Osteocyte (in vitro differentiated cells): Measurements from ENCODE around the gene BTBD16. TPM values are rescaled to one million over a fixed set of nuclear protein-coding genes. Genes with fewer than 3 reads are reported as not detected.

Source experiments
- DNase-seq: peaks from one replicate; pipeline ENCODE4 v3.0.0; 2021; ENCODE audit warnings: mixed read lengths; ENCODE audit not compliant: unreplicated experiment; ENCODE audit errors: extremely low spot score
- H3K27ac Mint-ChIP-seq: one replicate; pipeline ENCODE4 v1.8.0; 2021; ENCODE audit warnings: mild to moderate bottlenecking, mixed read lengths; ENCODE audit not compliant: unreplicated experiment
- H3K27me3 Mint-ChIP-seq: one replicate; pipeline ENCODE4 v1.8.0; 2021; ENCODE audit warnings: mixed read lengths; ENCODE audit not compliant: unreplicated experiment
- H3K36me3 Mint-ChIP-seq: one replicate; pipeline ENCODE4 v1.8.0; 2021; ENCODE audit warnings: mixed read lengths; ENCODE audit not compliant: unreplicated experiment
- H3K4me1 Mint-ChIP-seq: one replicate; pipeline ENCODE4 v1.8.0; 2021; ENCODE audit warnings: mixed read lengths; ENCODE audit not compliant: unreplicated experiment
- H3K4me3 Mint-ChIP-seq: one replicate; pipeline ENCODE4 v1.8.0; 2021; ENCODE audit warnings: mild to moderate bottlenecking, moderate library complexity, mixed read lengths; ENCODE audit not compliant: unreplicated experiment
- H3K9me3 Mint-ChIP-seq: one replicate; pipeline ENCODE4 v1.8.0; 2021; ENCODE audit warnings: mixed read lengths; ENCODE audit not compliant: unreplicated experiment
- CTCF ChIP-seq: fragments of 200-600 bp; sonication (generic); IDR thresholded peaks from 2 replicates; pipeline ENCODE4 v1.5.0; 2021; ENCODE audit warnings: antibody characterized with exemption, mild to moderate bottlenecking, moderate library complexity
- total RNA-seq: library from RNA; stranded (reverse); gene quantifications from 2 replicates; pipeline ENCODE4 v1.2.1, GENCODE V29; 2021

Gene BTBD16
- total RNA-seq, 1 donor from 2014 or later, result not detected

DNA sequence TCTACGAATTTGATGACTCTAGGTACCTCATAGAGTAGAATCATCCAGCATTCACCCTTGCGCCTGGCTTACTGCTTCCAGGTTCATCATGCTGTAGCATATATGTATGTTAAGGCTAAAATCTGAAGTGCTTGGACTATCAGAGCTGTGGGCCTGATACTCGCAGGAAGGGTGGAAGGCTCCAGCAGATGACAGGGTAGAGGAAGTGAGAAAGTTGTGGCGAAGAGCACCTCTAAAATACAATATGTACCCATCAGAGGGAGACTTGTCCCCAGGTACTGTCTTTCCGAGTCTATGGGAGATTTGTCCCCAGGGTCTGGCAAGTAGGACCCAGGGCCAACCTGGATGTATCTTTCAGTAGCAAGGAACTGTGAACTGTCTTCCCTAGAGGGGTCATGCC is 55.3 kb downstream of the BTBD16 start:
- no peak for TF ChIP-seq CTCF
- H3K36me3 Mint-ChIP-seq, result no peaks in the 10 kb centered on the region
- H3K9me3 Mint-ChIP-seq, result peaks cover 7% of the 10 kb centered on the region
- peaks cover 32% of the 10 kb centered on the region for H3K4me1 Mint-ChIP-seq
- H3K27ac Mint-ChIP-seq, result no peak overlapping the region
- no peaks in the 10 kb centered on the region for H3K27me3 Mint-ChIP-seq
- peak; percentile 30 for DNase-seq
- H3K4me3 Mint-ChIP-seq, result no peak overlapping the region

- Mint-ChIP-seq H3K4me1 (peaks cover 36% of the 10 kb centered on the region), H3K36me3 (no peaks in the 10 kb centered on the region), H3K9me3 (peaks cover 4% of the 10 kb centered on the region), H3K4me3 (no peak overlapping the region), H3K27ac (no peak overlapping the region), H3K27me3 (no peaks in the 10 kb centered on the region)
- no peak for TF ChIP-seq CTCF
- peak; percentile 36 for DNase-seq
These were observed 55.7 kb downstream of the BTBD16 start for GRCh38 chr10:122326806-122327205.

GRCh38 chr10:122327237-122328206 is 56.4 kb downstream of the BTBD16 start:
- peak; percentile 80 for DNase-seq
- Mint-ChIP-seq H3K4me1 (peaks cover 40% of the 10 kb centered on the region), H3K27me3 (no peaks in the 10 kb centered on the region), H3K27ac (no peak overlapping the region), H3K36me3 (no peaks in the 10 kb centered on the region), H3K9me3 (peaks cover 4% of the 10 kb centered on the region), H3K4me3 (no peak overlapping the region)
- no peak for TF ChIP-seq CTCF

GRCh38 chr10:122328676-122329075 is 57.6 kb downstream of the BTBD16 start:
- peak; percentile 42 for DNase-seq
- Mint-ChIP-seq H3K4me1 (peaks cover 31% of the 10 kb centered on the region), H3K4me3 (no peak overlapping the region), H3K27ac (no peak overlapping the region), H3K9me3 (peaks cover 4% of the 10 kb centered on the region), H3K36me3 (no peaks in the 10 kb centered on the region), H3K27me3 (no peaks in the 10 kb centered on the region)
- TF ChIP-seq CTCF, result no peak

DNA sequence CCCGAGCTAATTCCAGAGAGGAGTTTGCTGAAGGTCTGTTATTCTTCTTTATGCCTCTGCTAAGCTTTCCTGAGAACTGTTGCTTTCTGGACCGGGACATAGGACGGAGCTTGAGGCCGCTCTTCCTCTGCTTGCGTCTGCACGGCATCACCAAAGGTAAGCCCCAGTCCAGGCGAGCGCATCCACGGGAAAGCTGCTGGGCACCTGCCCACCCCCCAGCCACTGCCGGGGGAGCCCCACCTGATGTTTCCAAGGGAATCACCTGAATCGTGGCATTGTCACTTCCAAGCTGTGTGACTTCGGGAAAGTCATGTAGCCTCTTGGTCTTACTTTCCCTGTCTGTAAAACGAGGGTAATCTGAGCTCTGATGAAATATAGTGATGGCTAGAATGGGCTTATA is 58.3 kb downstream of the BTBD16 start:
- Mint-ChIP-seq H3K27ac (no peak overlapping the region), H3K36me3 (no peaks in the 10 kb centered on the region), H3K4me1 (peaks cover 23% of the 10 kb centered on the region), H3K27me3 (no peaks in the 10 kb centered on the region), H3K9me3 (peaks cover 4% of the 10 kb centered on the region), H3K4me3 (no peak overlapping the region)
- no peak for TF ChIP-seq CTCF
- peak; percentile 72 for DNase-seq
